HG03432 (cell line): ENCODE measurements around the gene CDC42EP5.
"Not testable (repeated sequence)": the region's sequence is repeated elsewhere in the genome, so short reads cannot be mapped to it uniquely, and the experiment has no call there.

Source experiments
- ATAC-seq: cut with Tn5 transposase; IDR thresholded peaks from one replicate; pipeline ENCODE4 v1.9.1; 2021; ENCODE audit warnings: mild to moderate bottlenecking, moderate library complexity; ENCODE audit not compliant: unreplicated experiment

The CDC42EP5 gene, protein sequence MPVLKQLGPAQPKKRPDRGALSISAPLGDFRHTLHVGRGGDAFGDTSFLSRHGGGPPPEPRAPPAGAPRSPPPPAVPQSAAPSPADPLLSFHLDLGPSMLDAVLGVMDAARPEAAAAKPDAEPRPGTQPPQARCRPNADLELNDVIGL

DNA sequence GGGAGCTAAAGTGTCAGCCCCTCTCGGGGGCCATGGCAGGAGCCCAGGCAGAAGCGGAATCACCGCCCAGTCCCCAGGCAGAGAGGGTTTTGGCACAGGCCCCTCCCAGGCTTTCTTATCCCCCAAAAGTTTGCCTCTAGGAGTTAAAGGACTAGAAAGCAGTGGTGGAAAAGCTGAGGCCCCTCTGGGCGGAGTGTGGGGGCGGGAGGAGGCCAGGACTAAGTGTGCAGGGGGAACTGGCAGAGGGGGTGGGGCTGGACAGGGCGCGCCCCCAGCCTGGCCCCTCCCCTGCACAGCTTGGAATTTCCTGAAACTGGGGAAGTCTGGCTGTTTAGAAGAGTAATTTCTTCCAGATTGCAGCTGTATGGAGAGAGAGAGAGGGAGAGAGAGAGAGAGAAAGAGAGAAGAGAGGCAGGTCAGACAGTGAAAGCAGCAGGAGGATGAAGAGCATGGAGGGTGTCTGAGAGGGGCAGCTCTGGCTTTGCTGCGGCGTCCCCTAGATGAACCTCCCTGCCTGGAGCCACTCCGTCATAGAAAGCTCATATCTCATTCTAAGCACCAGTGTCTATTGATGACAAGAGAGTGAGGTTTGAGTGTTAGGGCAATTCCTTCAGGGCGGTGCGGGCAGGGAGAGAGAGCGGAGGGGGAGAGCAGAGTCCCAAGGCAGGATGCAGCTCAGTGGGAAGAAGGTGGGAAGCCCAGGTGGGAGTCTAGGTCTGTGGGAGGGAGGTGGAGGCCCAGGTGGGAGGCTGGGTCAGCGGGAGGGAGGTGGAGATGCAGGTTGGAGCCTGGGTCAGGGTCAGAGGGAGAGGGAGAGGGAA lies at the start of gene CDC42EP5:
Gene CDC42EP5 (minus strand): TSS at position 226 of the 821 bp plus-strand sequence. CDS start 7,749 bp downstream, outside the sequence.
- no peak for ATAC-seq

DNA sequence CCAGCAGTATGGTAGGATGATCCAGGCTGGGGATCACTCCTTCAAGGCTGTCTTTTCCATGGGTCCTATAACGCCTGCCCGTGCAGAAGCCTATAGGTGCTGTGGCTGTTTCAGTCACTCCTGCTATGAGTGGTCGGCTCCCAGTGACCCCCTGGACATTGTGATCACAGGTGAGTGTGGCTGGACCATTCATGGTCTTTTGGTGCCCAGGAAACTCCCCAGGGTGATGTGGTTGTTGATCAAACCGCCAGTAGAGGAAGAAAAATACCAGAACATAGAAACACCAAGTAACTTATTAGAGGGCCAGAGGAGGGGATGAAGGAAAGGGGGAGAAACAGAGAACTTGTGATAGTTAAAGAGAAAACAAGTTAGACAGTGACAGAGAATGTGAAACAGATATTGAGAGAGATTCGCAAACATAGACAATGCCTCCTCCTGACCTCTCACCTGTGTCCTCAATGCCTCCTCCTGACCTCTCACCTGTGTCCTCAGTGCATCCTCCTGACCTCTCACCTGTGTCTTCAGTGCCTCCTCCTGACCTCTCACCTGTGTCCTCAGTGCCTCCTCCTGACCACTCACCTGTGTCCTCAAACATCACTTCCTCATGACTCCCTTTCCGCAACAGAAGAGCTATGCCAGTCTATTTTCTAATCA lies 48.9 kb upstream of the CDC42EP5 start:
- ATAC-seq, result no peak

DNA sequence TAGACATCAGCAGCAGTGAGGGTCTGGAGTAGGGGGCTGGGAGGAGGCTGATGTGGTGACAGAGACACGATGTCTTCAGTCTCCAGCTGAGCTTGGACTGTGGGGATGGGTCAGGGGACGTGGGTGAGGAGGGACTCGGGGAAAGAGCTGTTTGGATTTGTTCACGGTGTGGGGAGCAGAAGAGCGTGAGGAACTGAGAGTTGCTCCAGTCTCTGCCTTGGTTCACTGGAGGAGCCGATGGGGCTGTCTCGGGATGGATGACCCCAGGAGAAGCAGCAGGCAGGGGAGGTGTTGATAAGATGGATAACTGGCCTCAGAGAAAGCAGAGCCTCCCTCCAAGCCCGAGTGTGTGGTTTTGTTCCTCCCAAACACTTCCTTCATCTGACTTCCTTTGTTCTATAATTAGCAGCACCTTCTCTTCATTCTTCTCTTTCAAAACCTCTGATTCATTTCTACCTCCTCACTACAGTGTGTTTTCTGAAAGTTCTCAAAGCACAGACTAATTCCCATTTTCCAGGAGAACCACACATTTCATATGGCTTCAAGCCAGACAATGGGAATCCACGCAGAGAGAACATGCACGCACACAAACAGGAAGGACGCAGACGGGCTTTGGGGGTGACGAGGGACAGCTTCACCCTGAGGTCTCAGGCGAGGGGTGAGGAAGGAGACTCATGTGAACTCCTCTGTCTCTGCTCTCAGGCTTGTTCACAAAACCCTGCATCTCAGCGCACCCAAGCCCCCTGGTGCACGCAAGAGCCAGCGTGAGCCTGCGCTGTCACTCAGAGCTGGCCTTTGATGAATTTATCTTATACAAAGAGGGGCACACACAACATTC lies 48.1 kb upstream of the CDC42EP5 start:
- ATAC-seq, result no peak

DNA sequence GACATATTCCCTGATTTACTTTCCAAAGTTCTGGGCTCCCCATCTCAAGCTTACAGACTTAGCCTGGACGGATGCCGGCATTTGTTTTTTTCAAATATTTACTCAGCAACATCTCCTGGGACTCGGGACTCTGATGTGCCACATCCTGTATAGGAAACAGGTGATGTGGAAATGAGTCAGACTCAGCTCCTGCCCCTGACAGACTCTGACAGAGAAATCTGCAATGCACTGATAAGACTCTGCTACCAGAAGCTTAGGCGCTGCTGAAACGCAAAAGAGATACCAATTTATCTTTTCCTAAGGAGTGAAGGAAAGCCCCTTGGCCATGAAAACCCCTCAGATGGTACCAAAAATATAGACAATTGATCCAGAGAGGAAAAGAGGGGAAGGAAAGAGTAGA lies 45.7 kb upstream of the CDC42EP5 start:
- peak; percentile 52 for ATAC-seq

DNA sequence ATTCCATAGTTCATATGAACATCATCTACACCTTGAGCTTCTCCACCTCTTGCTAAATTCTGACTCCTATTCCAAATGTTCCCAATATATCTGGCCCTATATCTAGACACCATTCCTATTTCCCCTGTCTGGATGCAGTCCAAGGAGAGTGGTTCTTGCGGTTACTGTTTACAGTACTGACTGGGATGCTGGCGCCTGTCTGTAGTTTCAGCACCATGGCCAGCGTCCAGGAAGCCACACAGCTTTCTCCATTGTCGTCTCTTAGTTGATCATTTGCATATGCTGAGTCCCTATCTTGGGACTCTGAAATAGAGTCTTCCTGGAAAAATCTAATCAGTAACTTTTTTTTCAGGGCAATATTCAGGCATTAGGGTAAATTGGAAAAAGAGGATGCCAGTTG lies 44.4 kb upstream of the CDC42EP5 start:
- no peak for ATAC-seq

DNA sequence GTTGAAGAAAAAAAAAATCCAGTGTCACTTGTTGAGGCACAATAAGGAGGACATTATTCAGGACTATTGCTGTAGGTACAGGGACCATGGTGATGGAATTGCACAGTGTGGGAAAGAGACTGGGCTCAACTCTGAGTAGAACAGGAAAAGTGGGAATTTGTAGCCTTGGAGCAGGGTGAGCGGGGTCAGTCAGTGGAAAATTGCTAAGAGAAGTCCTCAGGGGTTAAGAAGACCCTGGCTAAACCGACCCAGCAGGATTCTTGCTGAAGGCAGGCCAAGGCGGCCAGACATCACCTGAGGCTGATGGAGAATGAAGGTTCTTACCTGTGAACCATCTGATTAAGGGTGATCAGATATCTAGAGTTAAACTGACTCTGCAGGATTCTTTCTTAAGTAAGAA lies 42.1 kb upstream of the CDC42EP5 start:
- ATAC-seq, result no peak

DNA sequence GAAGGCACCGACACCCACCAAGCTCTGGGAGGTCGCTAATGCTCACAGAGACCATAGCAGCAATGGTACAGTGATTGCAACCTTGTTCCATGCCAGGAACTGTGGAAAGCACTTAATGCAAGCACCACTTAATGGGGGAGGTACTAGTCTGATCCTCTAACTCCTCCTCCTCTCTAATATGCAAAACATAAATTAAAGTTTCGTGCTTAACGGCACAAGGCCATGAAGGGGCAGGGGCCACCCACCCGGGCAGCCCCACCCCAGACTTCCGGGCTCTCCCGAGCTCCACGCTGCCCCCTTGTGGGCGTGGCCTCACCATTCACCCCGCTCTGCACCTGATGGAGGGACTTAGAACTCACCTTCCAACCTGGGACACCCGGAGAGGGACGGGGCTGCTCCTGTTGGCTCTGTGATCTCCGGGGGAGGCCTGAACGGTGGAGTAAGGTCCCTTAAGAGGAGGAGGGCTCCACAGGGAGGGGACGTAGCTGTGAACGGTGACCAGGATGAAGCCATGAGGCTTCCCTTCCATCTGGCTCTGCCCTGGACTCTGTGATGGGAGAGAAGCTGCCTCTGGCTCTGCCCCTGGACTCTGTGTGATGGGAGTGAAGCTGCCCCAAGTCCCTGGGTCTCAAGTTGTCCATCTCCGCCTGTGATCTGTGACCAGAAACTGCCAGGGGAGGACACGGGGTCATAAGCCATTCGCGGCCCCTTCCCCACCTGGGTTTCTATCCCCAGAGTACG lies 36.3 kb upstream of the CDC42EP5 start:
- not testable (repeated sequence) for ATAC-seq

DNA sequence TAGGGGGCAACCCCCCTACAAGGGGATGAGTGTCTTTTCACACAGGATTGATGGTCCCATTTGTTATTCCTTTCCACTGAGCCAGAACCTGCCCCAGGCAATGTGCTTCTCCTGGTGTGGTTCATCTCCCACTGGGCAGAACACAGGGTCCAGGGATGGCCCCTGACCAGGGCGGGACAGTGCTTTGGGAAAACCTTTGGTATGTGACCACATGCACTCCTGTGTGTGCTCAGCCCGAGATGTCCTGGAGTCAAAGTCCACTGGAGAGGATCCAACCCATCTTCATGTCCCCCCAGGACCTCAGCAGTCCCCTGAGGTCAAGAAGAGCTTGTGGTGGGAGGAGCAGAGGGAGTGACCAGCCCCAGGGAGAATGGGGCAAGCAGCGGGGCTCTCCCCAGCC lies 35.4 kb upstream of the CDC42EP5 start:
- ATAC-seq, result not testable (repeated sequence)

DNA sequence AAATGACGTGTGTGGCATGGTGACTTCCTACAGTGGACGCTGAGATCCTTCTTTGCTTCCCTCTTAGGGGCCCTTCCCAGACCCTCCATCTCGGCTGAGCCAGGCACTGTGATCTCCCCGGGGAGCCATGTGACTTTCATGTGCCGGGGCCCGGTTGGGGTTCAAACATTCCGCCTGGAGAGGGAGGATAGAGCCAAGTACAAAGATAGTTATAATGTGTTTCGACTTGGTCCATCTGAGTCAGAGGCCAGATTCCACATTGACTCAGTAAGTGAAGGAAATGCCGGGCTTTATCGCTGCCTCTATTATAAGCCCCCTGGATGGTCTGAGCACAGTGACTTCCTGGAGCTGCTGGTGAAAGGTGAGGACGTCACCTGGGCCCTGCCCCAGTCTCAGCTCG lies 34.7 kb upstream of the CDC42EP5 start:
- ATAC-seq, result no peak

DNA sequence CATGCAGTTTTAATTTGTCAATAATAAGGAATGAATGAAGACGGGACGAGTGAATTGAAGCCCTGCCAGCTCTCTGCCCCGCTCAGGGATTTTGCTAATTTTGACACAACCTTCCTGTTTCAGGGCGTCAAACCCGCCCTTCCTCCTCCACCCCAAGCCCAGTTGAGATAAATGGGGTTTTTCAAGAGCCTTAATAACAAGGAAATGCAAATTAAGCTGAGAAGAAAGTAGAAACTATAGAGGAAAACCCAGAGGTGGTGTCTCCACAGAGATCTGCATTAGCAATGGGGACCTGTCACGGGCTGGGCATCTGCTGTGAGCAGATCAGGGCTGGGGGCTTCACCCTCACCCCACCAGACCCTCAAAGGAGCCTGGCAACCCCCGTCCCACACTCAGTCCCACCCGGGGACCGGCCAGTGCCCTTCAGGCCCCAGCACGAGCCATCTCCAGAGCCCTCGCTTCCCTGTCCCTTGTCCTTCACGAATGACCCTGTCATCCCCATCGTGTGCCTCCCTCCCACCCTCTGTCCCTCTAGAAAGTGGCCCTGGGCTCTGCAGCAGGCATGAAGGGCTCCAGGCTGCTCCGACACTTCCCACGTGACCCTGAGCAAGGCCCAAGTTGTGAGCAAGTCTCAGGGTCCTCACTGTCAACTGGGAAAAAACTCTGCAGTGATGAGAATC lies 34.1 kb upstream of the CDC42EP5 start:
- ATAC-seq, result not testable (repeated sequence)

DNA sequence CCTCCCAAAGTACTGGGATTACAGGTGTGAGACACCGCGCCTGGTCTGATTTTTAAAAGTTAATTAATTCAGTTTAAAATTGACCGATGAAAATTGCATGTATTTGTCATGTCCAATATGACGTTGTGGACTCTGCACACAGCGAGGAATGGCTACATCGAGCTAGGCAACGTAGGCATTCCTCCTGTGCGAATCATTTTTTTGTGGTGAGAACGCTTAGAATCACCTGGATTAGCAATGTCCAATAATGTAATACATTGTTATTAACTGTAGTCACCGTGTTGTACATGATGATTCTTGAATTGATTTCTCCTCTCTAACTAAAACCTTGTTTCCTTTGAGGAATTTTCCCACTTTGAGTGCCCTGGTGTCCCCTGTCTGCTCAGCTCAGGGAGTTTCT lies 33.0 kb upstream of the CDC42EP5 start:
- ATAC-seq, result no peak

DNA sequence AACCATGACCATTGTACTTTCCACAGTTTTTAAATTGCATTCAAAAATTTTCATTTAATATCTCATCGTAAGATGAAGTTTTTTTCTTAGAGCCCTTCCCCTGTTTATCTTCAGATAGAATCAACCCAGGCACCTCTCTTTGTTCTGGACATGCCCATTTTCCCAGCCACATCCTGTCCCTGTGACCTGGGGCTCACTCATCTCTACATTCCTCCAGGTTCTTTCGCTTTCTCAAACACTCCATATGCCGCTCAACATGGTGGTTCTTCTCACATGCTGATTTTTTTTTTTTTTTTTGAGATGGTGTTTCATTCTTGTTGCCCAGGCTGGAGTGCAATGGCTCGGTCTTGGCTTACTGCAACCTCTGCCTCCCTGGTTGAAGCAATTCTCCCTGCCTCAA lies 32.4 kb upstream of the CDC42EP5 start:
- ATAC-seq, result not testable (repeated sequence)

DNA sequence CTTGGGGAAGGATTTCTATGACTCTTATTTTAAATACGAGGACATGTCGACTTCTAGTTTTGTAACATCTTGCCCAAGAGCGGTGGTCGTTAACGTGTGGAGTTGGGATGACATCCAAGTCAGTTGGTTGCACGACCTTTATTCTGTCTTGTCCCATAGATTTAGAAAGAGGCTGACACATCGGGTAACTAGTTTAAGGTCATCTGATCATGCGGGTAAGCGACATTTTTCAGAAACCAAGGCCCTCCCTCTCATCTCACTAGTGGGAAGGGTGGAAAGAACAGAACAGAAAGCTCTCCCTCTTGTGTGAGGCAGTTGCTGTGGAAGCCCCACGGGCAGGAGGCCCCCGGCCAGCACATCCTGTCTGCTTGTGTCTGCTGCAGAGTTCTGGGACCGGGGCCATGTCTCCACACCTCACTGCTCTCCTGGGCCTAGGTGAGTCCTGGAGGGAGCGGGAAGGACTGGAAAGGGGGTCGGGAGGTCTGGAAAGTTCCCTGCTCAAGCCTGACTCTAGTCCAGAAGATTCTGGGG lies 29.5 kb upstream of the CDC42EP5 start, which contains the start of gene LAIR2:
Gene LAIR2 (plus strand): TSS at position 314 of the 531 bp plus-strand sequence. CDS start 88 bp downstream, at position 402.
- ATAC-seq, result no peak

DNA sequence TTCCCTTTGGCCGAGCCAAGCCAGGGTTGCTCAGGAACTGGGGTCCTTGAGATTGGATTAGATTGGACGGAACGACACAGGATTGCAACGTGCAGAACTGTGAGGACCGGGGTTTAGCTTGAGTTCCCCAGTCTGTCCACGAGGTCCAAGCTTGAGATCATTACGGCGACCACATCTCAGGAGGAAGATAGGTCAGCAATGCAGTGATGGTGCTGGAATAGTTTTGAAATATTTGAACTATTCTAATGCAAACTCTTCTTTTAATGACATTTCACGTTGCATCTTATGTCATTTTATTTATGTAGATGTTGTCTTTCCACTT lies 25.3 kb upstream of the CDC42EP5 start:
- ATAC-seq, result not testable (repeated sequence)

DNA sequence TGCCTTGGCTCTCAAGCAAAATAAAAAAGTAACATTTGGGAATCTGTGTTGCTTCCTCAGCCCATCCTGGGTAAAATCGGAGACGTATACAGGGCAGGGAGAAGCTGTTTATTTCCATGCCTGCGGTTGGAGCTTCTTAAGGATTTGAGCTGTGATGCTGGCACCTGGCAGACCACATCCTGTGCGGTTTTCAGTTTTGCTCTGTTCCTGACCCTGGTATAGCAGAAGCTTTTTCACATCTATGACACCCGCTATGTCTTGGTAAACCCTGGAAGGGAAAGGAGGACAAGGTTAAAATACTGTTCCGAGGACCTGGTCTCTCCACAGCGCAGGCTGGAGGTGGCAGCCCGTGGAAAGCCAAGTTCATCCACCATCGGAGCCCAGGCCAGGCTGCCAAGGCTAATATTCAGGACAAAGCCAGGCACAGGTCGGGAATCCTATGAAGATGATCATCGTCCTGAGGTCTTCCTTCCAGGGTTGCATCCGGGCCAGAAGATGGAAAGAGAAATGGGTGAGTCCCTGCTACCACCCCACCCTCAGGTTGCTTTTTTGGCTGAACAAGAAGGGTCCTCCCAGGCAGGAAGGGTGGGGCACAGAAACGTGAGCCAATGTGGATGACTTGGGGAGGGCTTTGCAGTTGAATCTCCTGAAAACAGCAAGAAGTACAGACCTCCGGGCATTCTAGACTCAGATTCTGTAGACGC lies 24.8 kb upstream of the CDC42EP5 start:
- not testable (repeated sequence) for ATAC-seq

DNA sequence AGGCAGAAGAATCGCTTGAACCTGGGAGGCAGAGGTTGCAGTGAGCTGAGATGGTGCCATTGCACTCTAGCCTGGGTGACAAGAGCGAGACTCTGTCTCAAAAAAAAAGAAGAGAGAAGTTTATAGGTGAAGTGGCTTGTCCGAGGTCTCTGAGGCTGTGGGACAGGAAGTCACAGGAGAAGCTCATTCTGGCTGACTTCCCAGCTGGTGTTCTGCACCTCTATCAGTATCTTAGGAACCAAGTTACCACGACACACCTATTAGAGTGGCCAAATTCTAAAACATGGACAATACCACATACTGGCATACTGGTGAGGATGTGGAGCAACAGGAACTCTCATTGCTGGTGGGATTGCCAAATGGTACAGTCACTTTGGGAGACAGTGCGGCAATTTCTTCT lies 22.2 kb upstream of the CDC42EP5 start:
- not testable (repeated sequence) for ATAC-seq

DNA sequence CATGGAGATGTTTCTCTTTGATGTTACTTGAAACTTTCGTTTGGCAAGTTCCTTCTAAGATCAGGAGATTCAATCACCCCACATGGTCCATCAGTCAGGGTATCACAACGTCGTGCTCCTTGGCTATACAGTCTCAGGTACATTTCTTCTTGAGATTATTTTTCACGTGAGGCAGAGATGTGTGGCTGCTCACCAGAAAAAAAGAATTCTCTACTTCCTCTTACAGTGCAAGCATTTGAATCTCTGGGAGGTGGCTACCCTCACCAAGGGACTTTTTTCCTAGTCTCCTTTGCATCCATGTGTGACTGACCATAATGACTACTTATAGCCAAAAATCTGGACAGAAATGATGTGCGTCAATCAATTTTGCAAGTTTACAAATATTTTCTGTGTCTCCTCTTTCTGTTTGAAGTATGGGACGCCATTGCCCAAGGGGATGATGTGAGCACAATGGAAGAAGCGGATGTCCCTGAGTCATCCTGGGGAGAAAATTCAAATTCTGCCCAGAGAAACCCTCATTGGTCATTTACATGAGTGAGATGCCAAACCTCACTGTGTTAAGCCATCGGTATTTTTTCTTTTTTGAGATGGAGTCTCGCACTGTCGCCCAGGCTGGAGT lies 21.0 kb upstream of the CDC42EP5 start:
- no peak for ATAC-seq

DNA sequence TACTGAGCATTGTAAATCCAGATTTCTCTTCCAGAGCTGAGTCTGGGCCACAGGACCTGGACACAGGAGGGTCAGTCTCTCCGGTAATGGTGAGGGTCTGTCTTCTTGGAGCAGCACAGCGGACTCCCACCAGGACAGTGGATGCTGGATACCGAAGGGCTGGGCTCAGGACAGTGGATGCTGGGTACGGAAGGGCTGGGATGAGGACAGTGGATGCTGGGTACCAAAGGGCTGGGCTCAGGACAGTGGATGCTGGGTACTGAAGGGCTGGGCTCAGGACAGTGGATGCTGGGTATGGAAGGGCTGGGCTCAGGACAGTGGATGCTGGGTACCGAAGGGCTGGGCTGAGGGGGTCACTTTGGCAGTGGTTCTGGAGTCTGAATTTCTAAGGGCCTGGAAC lies 20.0 kb upstream of the CDC42EP5 start:
- not testable (repeated sequence) for ATAC-seq

DNA sequence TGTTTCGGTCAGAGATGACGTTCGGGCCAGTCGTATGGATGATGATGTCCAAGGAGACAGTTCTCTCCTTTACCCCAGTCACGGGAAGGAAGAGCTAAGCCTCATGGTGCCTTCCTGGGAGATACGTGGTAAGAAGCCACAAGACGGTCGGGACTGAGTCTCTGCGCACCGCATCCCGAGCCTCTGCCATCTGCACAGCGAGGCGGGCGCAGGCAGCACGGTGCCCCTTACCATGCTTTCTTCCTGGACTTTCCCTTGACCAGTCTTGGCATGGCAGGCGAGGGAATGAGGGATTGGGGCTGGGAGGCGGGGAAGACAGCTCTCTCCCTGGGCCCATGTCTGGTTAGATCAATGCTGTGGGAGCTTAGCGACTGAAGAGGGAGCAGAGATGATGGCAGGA lies 19.5 kb upstream of the CDC42EP5 start:
- ATAC-seq, result no peak
